Trophoblast cell (in vitro differentiated cells and primary cell): ENCODE data around the gene RBMS1.
A peak's percentile ranks its signal among the peaks of the same experiment; 100 is the strongest.

Source experiments
- DNase-seq, 2 donors: peaks; one replicate each; pipeline ENCODE4 v3.0.0-alpha.2; 2016
- H2AFZ ChIP-seq: 2 replicates; pipeline ENCODE4 v1.6.1; 2013; ENCODE audit warnings: low read length, moderate library complexity, mild to moderate bottlenecking; ENCODE audit not compliant: insufficient read depth, poor library complexity
- H2AK5ac ChIP-seq: 2 replicates; pipeline ENCODE4 v1.6.1; 2013; ENCODE audit warnings: mild to moderate bottlenecking, low read length
- H2BK120ac ChIP-seq: 2 replicates; pipeline ENCODE4 v1.6.1; 2013; ENCODE audit warnings: low read length, mild to moderate bottlenecking, moderate library complexity; ENCODE audit not compliant: insufficient read depth, poor library complexity
- H2BK12ac ChIP-seq: 2 replicates; pipeline ENCODE4 v1.6.1; 2013; ENCODE audit warnings: mild to moderate bottlenecking, low read length, moderate library complexity
- H2BK5ac ChIP-seq: 2 replicates; pipeline ENCODE4 v1.6.1; 2013; ENCODE audit warnings: low read length, low read depth, moderate library complexity, mild to moderate bottlenecking; ENCODE audit not compliant: poor library complexity
- H3K14ac ChIP-seq: 2 replicates; pipeline ENCODE4 v1.6.1; 2013; ENCODE audit warnings: mild to moderate bottlenecking, low read length
- H3K18ac ChIP-seq: 2 replicates; pipeline ENCODE4 v1.6.1; 2013; ENCODE audit warnings: mild to moderate bottlenecking, low read length
- H3K23ac ChIP-seq: 2 replicates; pipeline ENCODE4 v1.6.1; 2013; ENCODE audit warnings: low read length
- H3K27ac ChIP-seq: 2 replicates; pipeline ENCODE4 v1.5.1; 2013; ENCODE audit warnings: low read depth, mild to moderate bottlenecking, inconsistent platforms, low read length, moderate library complexity
- H3K27me3 ChIP-seq: 2 replicates; pipeline ENCODE4 v1.6.1; 2013; ENCODE audit warnings: inconsistent platforms, mild to moderate bottlenecking, low read length, moderate library complexity; ENCODE audit not compliant: insufficient read depth
- H3K36me3 ChIP-seq, 2 experiments: 1 replicate in 1 of 2; 2 replicates in 1 of 2; pipeline ENCODE4 v1.6.1; 2013; ENCODE audit warnings: low read length in 2 of 2, mild to moderate bottlenecking in 2 of 2, moderate library complexity in 1 of 2; ENCODE audit not compliant: insufficient read depth in 2 of 2, control insufficient read depth in 1 of 2
- H3K4ac ChIP-seq: 2 replicates; pipeline ENCODE4 v1.6.1; 2013; ENCODE audit warnings: low read depth, mild to moderate bottlenecking, low read length, moderate library complexity
- H3K4me1 ChIP-seq, 2 experiments: 1 replicate in 1 of 2; 2 replicates in 1 of 2; pipeline ENCODE4 v1.6.1; 2013; ENCODE audit warnings: low read length in 2 of 2, mild to moderate bottlenecking in 2 of 2, moderate library complexity in 1 of 2; ENCODE audit not compliant: insufficient read depth in 2 of 2, control insufficient read depth in 1 of 2
- H3K4me2 ChIP-seq: 2 replicates; pipeline ENCODE4 v1.6.1; 2013; ENCODE audit warnings: inconsistent platforms, mild to moderate bottlenecking, low read length, moderate library complexity
- H3K4me3 ChIP-seq: 2 replicates; pipeline ENCODE4 v1.5.1; 2013; ENCODE audit warnings: mild to moderate bottlenecking, low read depth, low read length, inconsistent platforms
- H3K79me1 ChIP-seq: one replicate; pipeline ENCODE4 v1.6.1; 2013; ENCODE audit warnings: low read length
- H3K79me2 ChIP-seq: 2 replicates; pipeline ENCODE4 v1.6.1; 2013; ENCODE audit warnings: low read length, mild to moderate bottlenecking; ENCODE audit not compliant: control insufficient read depth, insufficient read depth, poor library complexity
- H3K9ac ChIP-seq: 2 replicates; pipeline ENCODE4 v1.6.1; 2013; ENCODE audit warnings: mild to moderate bottlenecking, low read length
- H3K9me3 ChIP-seq: 2 replicates; pipeline ENCODE4 v1.6.1; 2013; ENCODE audit warnings: low read depth, mild to moderate bottlenecking, control low read depth, inconsistent platforms, low read length; ENCODE audit not compliant: insufficient read depth
- H4K12ac ChIP-seq: 2 replicates; pipeline ENCODE4 v1.6.1; 2013; ENCODE audit warnings: low read depth, mild to moderate bottlenecking, low read length, moderate library complexity
- H4K8ac ChIP-seq: 2 replicates; pipeline ENCODE4 v1.6.1; 2013; ENCODE audit warnings: low read depth, mild to moderate bottlenecking, low read length, moderate library complexity
- H4K91ac ChIP-seq: one replicate; pipeline ENCODE4 v1.6.1; 2013; ENCODE audit warnings: low read depth, mild to moderate bottlenecking, low read length, moderate library complexity
- WGBS: extraction: QIAGEN DNeasy Blood & Tissue Kit; methylation state at CpG from one replicate; pipeline ENCODE4 v1.1.7; 2013; ENCODE audit warnings: missing lambda C conversion rate; ENCODE audit not compliant: insufficient read length, insufficient coverage; ENCODE audit errors: extremely low coverage; 5-methylcytosine and 5-hydroxymethylcytosine counted together

The RBMS1 gene

DNA sequence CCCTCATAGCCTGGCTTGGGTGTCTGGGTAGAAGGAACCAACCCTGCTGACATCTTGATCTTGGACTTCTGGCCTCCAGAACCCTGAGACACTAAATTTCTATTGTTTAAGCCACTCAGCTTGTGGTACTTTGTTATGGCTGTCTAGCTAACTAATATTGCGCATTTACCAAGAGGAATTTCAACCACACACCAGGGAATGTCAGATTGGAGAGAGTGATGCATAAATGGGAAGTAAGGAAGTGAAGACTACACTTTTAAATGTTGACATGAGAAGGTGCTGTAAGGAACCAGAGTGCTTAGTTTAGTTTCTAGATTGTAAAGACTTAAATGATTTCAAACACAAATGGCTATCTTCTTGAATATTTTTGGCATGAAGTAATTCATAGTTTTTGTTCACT is 194.6 kb downstream of the RBMS1 start:
- no CpG with 5 or more reads among the region's 1 CpG for WGBS
- peak in 1 of 2 donors; percentile 32 for DNase-seq
- Histone ChIP-seq H3K23ac (no peak overlapping the region), H3K27me3 (no peaks in the 10 kb centered on the region), H4K91ac (no peak overlapping the region), H3K4ac (peak overlapping the region; percentile 15), H3K4me3 (no peak overlapping the region), H4K12ac (no peak overlapping the region), H3K18ac (no peak overlapping the region), H2BK12ac (no peak overlapping the region), H3K36me3 (peaks cover 20 to 36% of the 10 kb centered on the region in 2 experiments), H3K9me3 (no peaks in the 10 kb centered on the region), H3K27ac (no peak overlapping the region), H3K79me2 (no peaks in the 10 kb centered on the region), H3K14ac (no peak overlapping the region), H4K8ac (no peak overlapping the region), H3K9ac (no peak overlapping the region), H2AK5ac (no peak overlapping the region), H2AFZ (no peak overlapping the region), H2BK5ac (no peak overlapping the region), H3K79me1 (no peaks in the 10 kb centered on the region), H3K4me2 (no peak overlapping the region), H2BK120ac (no peak overlapping the region), H3K4me1 (peaks cover 0 to 8% of the 10 kb centered on the region in 2 experiments)

DNA sequence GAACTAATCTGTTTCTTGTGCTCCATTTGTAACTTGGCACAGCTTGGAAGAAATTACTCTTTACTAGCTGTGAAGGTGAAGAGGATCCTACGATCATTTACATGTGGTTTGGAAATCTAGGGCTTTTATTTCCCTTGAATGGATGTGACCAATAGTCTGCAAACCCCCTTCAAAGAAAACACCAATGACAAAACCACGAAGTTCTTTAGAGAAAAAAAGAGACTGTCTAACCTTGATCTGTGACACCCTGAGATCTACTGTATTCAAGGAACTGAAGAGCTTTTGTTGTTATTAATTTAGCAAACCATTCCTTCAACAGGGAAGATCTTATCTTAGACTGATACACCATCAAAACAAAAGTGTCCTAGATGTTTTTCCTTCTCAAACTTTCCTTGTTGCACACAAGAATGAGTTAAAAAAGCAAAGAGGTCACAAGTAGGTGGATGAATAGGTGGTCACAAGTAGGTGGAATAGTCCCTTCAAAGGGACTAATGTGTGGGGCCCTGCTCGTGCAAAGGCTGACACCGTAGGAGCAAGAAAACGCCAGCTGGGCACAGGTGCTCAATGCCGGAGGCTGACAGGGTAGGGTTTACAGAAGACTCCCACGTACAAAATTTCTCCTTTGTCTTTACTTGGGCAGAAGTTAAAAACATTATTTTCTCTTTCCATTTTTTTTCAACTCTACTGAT is 197.9 kb downstream of the RBMS1 start:
- no peak overlapping the region for H3K9ac ChIP-seq
- no CpG with 5 or more reads among the region's 7 CpGs for WGBS
- H4K91ac ChIP-seq = no peak overlapping the region
- H3K9me3 ChIP-seq = no peaks in the 10 kb centered on the region
- H3K27ac ChIP-seq = peak overlapping the region; percentile 12
- no peak overlapping the region for H4K12ac ChIP-seq
- H3K14ac ChIP-seq = no peak overlapping the region
- H2AK5ac ChIP-seq = no peak overlapping the region
- no peak overlapping the region for H3K4me3 ChIP-seq
- H3K79me1 ChIP-seq = peaks cover 10% of the 10 kb centered on the region
- no peak overlapping the region for H4K8ac ChIP-seq
- no peaks in the 10 kb centered on the region for H3K27me3 ChIP-seq
- no peak overlapping the region for H3K4me2 ChIP-seq
- no peak for DNase-seq
- no peak overlapping the region for H2AFZ ChIP-seq
- H2BK12ac ChIP-seq = no peak overlapping the region
- H3K79me2 ChIP-seq = no peaks in the 10 kb centered on the region
- no peak overlapping the region for H3K4ac ChIP-seq
- H3K18ac ChIP-seq = no peak overlapping the region
- H3K4me1 ChIP-seq = peaks cover 9 to 19% of the 10 kb centered on the region in 2 experiments
- no peak overlapping the region for H2BK5ac ChIP-seq
- no peak overlapping the region for H3K23ac ChIP-seq
- peaks cover 15 to 36% of the 10 kb centered on the region in 2 experiments for H3K36me3 ChIP-seq
- H2BK120ac ChIP-seq = no peak overlapping the region

DNA sequence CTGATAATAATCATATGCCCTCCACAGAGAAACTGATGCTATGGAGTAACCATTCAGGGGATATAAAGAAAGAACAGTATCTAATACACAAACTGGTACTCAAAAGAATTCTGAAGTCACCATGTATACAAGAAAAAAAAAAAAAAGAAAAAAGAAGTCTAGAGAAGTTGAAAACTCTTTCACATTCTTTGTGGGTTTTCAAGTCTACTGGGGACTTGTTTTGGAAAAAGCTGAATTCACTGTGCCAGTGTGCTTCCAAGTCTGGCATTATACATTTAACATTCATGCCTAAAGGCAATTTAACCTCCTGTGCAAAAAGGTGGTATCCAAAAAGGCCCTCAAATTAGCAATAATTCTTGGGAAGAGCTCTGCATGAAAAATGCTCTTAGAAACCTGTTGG is 198.7 kb downstream of the RBMS1 start:
- no peaks in the 10 kb centered on the region for H3K79me2 ChIP-seq
- no peak overlapping the region for H3K4me2 ChIP-seq
- H3K14ac ChIP-seq = no peak overlapping the region
- peak overlapping the region; percentile 12 for H3K27ac ChIP-seq
- H3K79me1 ChIP-seq = peaks cover 10% of the 10 kb centered on the region
- no peak overlapping the region for H2BK5ac ChIP-seq
- no peak overlapping the region for H2BK12ac ChIP-seq
- H2BK120ac ChIP-seq = no peak overlapping the region
- peaks cover 9 to 20% of the 10 kb centered on the region in 2 experiments for H3K4me1 ChIP-seq
- H3K36me3 ChIP-seq = peaks cover 15 to 36% of the 10 kb centered on the region in 2 experiments
- no peaks in the 10 kb centered on the region for H3K9me3 ChIP-seq
- H3K18ac ChIP-seq = no peak overlapping the region
- no peak overlapping the region for H3K9ac ChIP-seq
- DNase-seq = no peak
- H3K27me3 ChIP-seq = no peaks in the 10 kb centered on the region
- no peak overlapping the region for H3K4me3 ChIP-seq
- H2AFZ ChIP-seq = no peak overlapping the region
- H4K8ac ChIP-seq = no peak overlapping the region
- H4K12ac ChIP-seq = no peak overlapping the region
- no peak overlapping the region for H4K91ac ChIP-seq
- H3K23ac ChIP-seq = no peak overlapping the region
- H2AK5ac ChIP-seq = no peak overlapping the region
- no peak overlapping the region for H3K4ac ChIP-seq

DNA sequence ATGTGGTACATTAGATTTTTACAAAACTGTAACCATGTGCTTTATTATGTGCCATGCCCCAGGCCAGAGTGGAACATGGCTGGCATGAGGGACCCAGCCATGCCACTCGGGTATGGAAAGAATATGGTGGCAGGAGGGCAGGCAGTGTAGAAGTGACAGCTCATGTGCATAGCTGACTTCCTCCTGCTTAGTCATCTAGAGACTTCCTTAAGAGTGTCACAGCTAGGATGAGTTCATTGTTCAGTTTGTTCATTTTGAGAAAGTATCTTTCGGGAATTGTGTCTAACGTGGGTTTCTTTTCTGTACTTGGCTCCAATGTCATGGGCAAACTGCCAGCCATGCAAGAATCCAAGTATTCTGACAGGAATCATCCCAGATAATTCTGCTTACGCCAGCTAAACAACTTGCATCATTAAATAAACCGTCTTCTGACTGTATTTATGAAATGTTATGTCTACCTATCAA is 199.2 kb downstream of the RBMS1 start:
- Histone ChIP-seq H4K12ac (no peak overlapping the region), H3K4me1 (peaks cover 9 to 20% of the 10 kb centered on the region in 2 experiments), H2BK120ac (no peak overlapping the region), H4K91ac (no peak overlapping the region), H3K9me3 (no peaks in the 10 kb centered on the region), H3K36me3 (peaks cover 12 to 32% of the 10 kb centered on the region in 2 experiments), H3K9ac (no peak overlapping the region), H3K4ac (no peak overlapping the region), H3K14ac (no peak overlapping the region), H3K79me2 (no peaks in the 10 kb centered on the region), H3K27me3 (no peaks in the 10 kb centered on the region), H3K27ac (peak overlapping the region; percentile 31), H3K79me1 (peaks cover 10% of the 10 kb centered on the region), H2BK12ac (no peak overlapping the region), H4K8ac (no peak overlapping the region), H3K18ac (no peak overlapping the region), H3K4me3 (no peak overlapping the region), H3K23ac (no peak overlapping the region), H2BK5ac (no peak overlapping the region), H2AK5ac (no peak overlapping the region), H2AFZ (no peak overlapping the region), H3K4me2 (no peak overlapping the region)
- WGBS = no CpG with 5 or more reads among the region's 5 CpGs
- DNase-seq = peak; percentile 28 to 62
